ENCODE measurements around the gene SPOP. TPM values are rescaled to one million over a fixed set of nuclear protein-coding genes. Genes with fewer than 3 reads are reported as not detected.

The SPOP gene
- total and polyA plus RNA-seq, 2 experiments from 2014 or later: 13.9 to 18.6 TPM

GRCh38 chr17:49577963-49578362 lies 99.9 kb downstream of the SPOP start:
- Histone ChIP-seq H3K36me3 (ENCODE audit: insufficient read depth) (no peaks in the 10 kb centered on the region), H3K27me3 (ENCODE audit: insufficient read depth) (peaks cover 21% of the 10 kb centered on the region), H3K4me2 (no peak overlapping the region), H2AFZ (no peak overlapping the region), H3F3A (replicated peaks; ENCODE audit: low read depth) (peaks cover 8% of the 10 kb centered on the region; the same call in 1 of the 2 replicates), H3K4me1 (ENCODE audit: insufficient read depth) (peaks cover 16% of the 10 kb centered on the region), H3K79me2 (replicated peaks; ENCODE audit: insufficient read depth) (no peaks in the 10 kb centered on the region), H3K9me2 (ENCODE audit: insufficient read depth) (no peaks in the 10 kb centered on the region), H3K27ac (ENCODE audit: low read depth) (no peak overlapping the region), H3K4me3 (no peak overlapping the region), H4K20me1 (replicated peaks; ENCODE audit: insufficient read depth) (no peaks in the 10 kb centered on the region; the same call in 1 of the 2 replicates)
- Mint-ChIP-seq H3K4me3 (peak overlapping the region; percentile 89; the same call in 2 of the 3 replicates), H3K36me3 (ENCODE audit: low read depth) (no peaks in the 10 kb centered on the region; the same call in 2 of the 3 replicates), H3K27ac (no peak overlapping the region), H3K27me3 (ENCODE audit: insufficient read depth, low read depth, poor library complexity) (peaks cover 15% of the 10 kb centered on the region), H3K4me1 (peaks cover 39% of the 10 kb centered on the region), H3K9me3 (no peaks in the 10 kb centered on the region)
- TF ChIP-seq REST (IDR thresholded peaks at IDR 0.05; ENCODE audit: unreplicated experiment): no peak
- TF ChIP-seq ZNF462 (CRISPR knock-in tag; IDR thresholded peaks at IDR 0.05): no peak
- no peak for TF ChIP-seq ETS1 (IDR thresholded peaks at IDR 0.05)
- no peak for TF ChIP-seq EZH2 (IDR thresholded peaks at IDR 0.05; ENCODE audit: low read depth, unreplicated experiment)
- TF ChIP-seq NANOG (IDR thresholded peaks at IDR 0.05; ENCODE audit: borderline replicate concordance): no peak
- TF ChIP-seq STAT1 (IDR thresholded peaks at IDR 0.05; ENCODE audit: unreplicated experiment): no peak
- no peak for TF ChIP-seq ZNF331 (CRISPR knock-in tag; IDR thresholded peaks at IDR 0.05; ENCODE audit: low read depth)
- TF ChIP-seq JUNB (IDR thresholded peaks at IDR 0.05; ENCODE audit: unreplicated experiment): no peak
- TF ChIP-seq CTCF (conservative IDR thresholded peaks at IDR 0.05; ENCODE audit: low read depth in 2 of 2): no peak
- TF ChIP-seq CREB1 (CRISPR knock-in tag; IDR thresholded peaks at IDR 0.05; ENCODE audit: low read depth): no peak
- TF ChIP-seq POLR2AphosphoS5 (IDR thresholded peaks at IDR 0.05; ENCODE audit: low read depth): no peak
- no peak for TF ChIP-seq ZNF114 (CRISPR knock-in tag; IDR thresholded peaks at IDR 0.05)
- TF ChIP-seq EZH2phosphoT487 (IDR thresholded peaks at IDR 0.05; ENCODE audit: unreplicated experiment): no peak
- ATAC-seq: no peak
- no peak for DNase-seq (ENCODE audit: low spot score)

All from GM23338 (cell line).